Suprapubic skin (tissue), 4 donors: ENCODE data around the gene FCHSD1. TPM values are rescaled to one million over a fixed set of nuclear protein-coding genes. Genes with fewer than 3 reads are reported as not detected.

Experiments used
- DNase-seq, 2 donors: peaks; one replicate each; pipeline ENCODE4 v3.0.0-alpha.2; 2019; ENCODE audit warnings: low spot score in 2 of 2
- H3K27ac ChIP-seq: fragments of 200-600 bp; sonication (generic); one replicate; pipeline ENCODE4 v1.5.1; 2019
- H3K27me3 ChIP-seq: fragments of 200-600 bp; sonication (generic); one replicate; pipeline ENCODE4 v1.5.1; 2019
- H3K36me3 ChIP-seq: fragments of 200-600 bp; sonication (generic); one replicate; pipeline ENCODE4 v1.5.1; 2019
- H3K4me1 ChIP-seq: fragments of 200-600 bp; sonication (generic); one replicate; pipeline ENCODE4 v1.5.1; 2019
- H3K4me3 ChIP-seq: fragments of 200-600 bp; sonication (generic); one replicate; pipeline ENCODE4 v1.5.1; 2019; ENCODE audit warnings: mild to moderate bottlenecking
- H3K9me3 ChIP-seq: fragments of 200-600 bp; sonication (generic); one replicate; pipeline ENCODE4 v1.5.1; 2019
- CTCF ChIP-seq, 2 donors: fragments of 200-600 bp in 1 of 2; fragments of 450-650 bp in 1 of 2; sonication (generic) in 1 of 2; IDR thresholded peaks; one replicate each; pipeline ENCODE4 v1.5.1; 2016 to 2019; ENCODE audit warnings: antibody characterized with exemption in 2 of 2, mild to moderate bottlenecking in 1 of 2, moderate library complexity in 1 of 2
- EP300 ChIP-seq: sonication (generic); formaldehyde crosslinking; IDR thresholded peaks from one replicate; pipeline ENCODE4 v1.6.1; 2017; ENCODE audit warnings: antibody characterized with exemption
- POLR2A ChIP-seq, 2 donors: fragments of 450-650 bp; IDR thresholded peaks; one replicate each; pipeline ENCODE4 v1.6.1; 2017; ENCODE audit warnings: antibody characterized with exemption in 2 of 2, mild to moderate bottlenecking in 2 of 2, moderate library complexity in 2 of 2
- POLR2AphosphoS5 ChIP-seq, 3 donors: sonication (generic); formaldehyde crosslinking; IDR thresholded peaks; one replicate each; pipeline ENCODE4 v1.6.1; 2017; ENCODE audit warnings: antibody characterized with exemption in 3 of 3
- WGBS: methylation state at CpG from one replicate; pipeline ENCODE4 v1.1.5; 2018; 5-methylcytosine and 5-hydroxymethylcytosine counted together
- total RNA-seq, 4 donors: library from RNA; depleted of rRNA; stranded (reverse); fragments of >200 nt; gene quantifications; one replicate each; pipeline ENCODE4 v1.1.0, GENCODE V29; 2016

FCHSD1 gene
- total RNA-seq, 4 donors from 2014 or later = 40.1 to 117 (median 77.1) TPM

DNA sequence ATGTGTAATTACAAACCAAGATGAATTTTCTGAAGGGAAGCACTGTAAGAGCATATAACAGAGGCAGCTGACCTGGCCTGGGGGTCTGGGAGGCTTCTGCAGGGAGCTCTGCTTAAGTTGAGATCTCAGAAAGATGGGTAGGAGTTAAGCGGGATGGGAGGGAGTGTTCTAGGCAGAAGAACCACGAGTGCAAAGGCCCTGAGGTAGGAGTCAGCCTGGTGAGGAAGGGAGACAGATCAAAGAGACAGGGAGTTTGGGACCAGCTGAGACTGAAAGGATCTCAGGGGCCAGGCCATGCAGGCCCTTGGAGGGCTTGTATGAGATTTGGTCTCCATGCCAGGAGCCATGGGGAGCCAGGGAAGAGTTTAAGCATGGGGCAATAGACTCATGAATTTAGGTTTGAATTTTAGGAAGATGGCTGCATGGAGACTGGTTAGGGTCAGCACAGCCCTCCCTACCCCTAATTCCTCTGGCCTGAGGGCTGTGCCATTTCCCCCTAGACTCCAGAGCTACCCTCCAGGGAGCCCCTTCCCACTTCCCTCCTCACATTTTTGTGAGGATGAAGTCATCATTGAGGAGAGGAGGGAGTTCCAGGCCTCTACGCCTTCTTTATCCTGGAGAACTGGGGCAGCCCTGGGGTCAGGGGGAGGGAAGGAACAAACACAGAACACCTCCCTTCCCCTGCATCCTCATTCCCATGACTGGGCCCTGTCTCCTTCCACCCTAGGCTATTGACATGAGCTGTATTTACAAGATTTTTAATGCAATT is 35.6 kb upstream of the FCHSD1 start:
- H3K4me3 ChIP-seq = no peak overlapping the region
- H3K27ac ChIP-seq = no peak overlapping the region
- no peaks in the 10 kb centered on the region for H3K36me3 ChIP-seq
- TF ChIP-seq POLR2AphosphoS5 (IDR thresholded peaks at IDR 0.05) (no peak), CTCF (IDR thresholded peaks at IDR 0.05) (no peak), POLR2A (IDR thresholded peaks at IDR 0.05) (no peak), EP300 (no peak)
- no peak for DNase-seq
- H3K9me3 ChIP-seq = no peaks in the 10 kb centered on the region
- H3K4me1 ChIP-seq = peaks cover 18% of the 10 kb centered on the region
- H3K27me3 ChIP-seq = peaks cover 3% of the 10 kb centered on the region
- 77% methylated on average over 3 of the region's 3 CpGs for WGBS

- H3K27me3 ChIP-seq = peaks cover 3% of the 10 kb centered on the region
- WGBS = 76% methylated on average over 1 of the region's 1 CpG
- H3K9me3 ChIP-seq = no peaks in the 10 kb centered on the region
- H3K4me3 ChIP-seq = no peak overlapping the region
- DNase-seq = no peak
- TF ChIP-seq POLR2A (IDR thresholded peaks at IDR 0.05) (no peak), CTCF (IDR thresholded peaks at IDR 0.05) (no peak), EP300 (no peak), POLR2AphosphoS5 (IDR thresholded peaks at IDR 0.05) (no peak)
- H3K36me3 ChIP-seq = no peaks in the 10 kb centered on the region
- H3K27ac ChIP-seq = no peak overlapping the region
- H3K4me1 ChIP-seq = peaks cover 29% of the 10 kb centered on the region
Measured at GRCh38 chr5:141685591-141685990, 34.4 kb upstream of the FCHSD1 start.

GRCh38 chr5:141683596-141684141 is 32.5 kb upstream of the FCHSD1 start:
- Histone ChIP-seq H3K36me3 (no peaks in the 10 kb centered on the region), H3K9me3 (no peaks in the 10 kb centered on the region), H3K4me3 (no peak overlapping the region), H3K4me1 (peaks cover 35% of the 10 kb centered on the region), H3K27ac (no peak overlapping the region), H3K27me3 (no peaks in the 10 kb centered on the region)
- no peak for DNase-seq
- no peak for TF ChIP-seq EP300
- no peak for TF ChIP-seq CTCF (IDR thresholded peaks at IDR 0.05)
- TF ChIP-seq POLR2A (IDR thresholded peaks at IDR 0.05) = no peak
- no peak for TF ChIP-seq POLR2AphosphoS5 (IDR thresholded peaks at IDR 0.05)

DNA sequence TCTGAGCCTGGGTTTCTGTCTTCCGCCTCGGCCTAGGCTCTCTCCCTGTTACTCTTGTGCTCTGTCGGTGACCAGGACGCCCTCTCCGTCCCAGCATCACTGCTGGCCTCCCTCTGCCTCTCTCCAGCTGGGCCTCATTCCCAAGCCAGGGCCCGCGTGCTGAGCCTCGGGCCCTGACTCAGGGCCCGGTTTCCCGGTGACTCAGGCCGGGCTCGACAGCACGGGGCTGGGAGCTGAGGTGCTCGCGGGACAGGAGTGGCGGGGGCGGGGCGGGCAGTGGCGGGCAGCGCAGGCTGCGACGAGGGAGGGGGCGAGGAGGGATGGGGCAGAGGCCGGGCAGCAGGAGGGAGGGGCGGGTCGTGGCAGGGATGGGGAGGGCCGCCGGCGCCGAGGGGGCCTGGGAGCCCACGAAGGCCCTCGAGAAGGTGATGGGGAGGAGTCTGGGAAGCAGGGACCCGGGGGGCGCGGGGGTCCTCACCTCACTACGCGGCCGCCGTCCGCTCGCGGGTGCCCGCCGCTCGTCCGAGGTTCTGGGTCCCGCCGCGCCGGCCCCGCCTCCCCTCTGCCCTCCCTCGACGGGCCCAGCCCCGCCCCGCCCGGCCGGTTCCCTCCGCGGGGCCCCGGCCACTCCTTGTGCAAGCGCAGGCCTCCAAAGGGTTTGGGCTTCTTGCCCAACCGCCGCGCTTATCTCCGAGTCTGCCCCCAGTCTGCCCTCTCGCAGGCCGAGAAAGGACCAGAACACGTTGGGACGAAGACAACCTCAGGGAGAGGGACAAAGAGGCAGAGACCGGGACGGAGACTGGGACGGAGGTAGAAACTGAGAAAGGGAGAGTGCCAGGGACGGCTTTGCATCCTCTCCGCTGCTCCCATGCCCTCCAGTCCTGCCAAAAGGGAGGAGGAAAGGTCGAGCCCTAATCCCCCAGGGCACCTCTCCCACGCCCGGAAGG is 30.8 kb upstream of the FCHSD1 start, which contains the start of gene ARAP3:
ARAP3 (minus strand) TSS at position 536 of the 947 bp plus-strand sequence. CDS start 1,744 bp downstream, outside the sequence.
- Histone ChIP-seq H3K9me3 (no peaks in the 10 kb centered on the region), H3K36me3 (no peaks in the 10 kb centered on the region), H3K27ac (peak within 1 kb of the TSS; percentile 73), H3K4me1 (peaks cover 35% of the 10 kb centered on the region), H3K4me3 (peak within 1 kb of the TSS; percentile 60), H3K27me3 (no peaks in the 10 kb centered on the region)
- peak; percentile 85 for DNase-seq
- no peak for TF ChIP-seq CTCF (IDR thresholded peaks at IDR 0.05)
- no peak for TF ChIP-seq POLR2AphosphoS5 (IDR thresholded peaks at IDR 0.05)
- TF ChIP-seq EP300 = no peak
- no peak for TF ChIP-seq POLR2A (IDR thresholded peaks at IDR 0.05)
- 6% methylated on average over 51 of the region's 77 CpGs for WGBS
